ENCODE measurements around the gene NECAP2. TPM values are rescaled to one million over a fixed set of nuclear protein-coding genes. Genes with fewer than 3 reads are reported as not detected.
"Not testable (repeated sequence)": the region's sequence is repeated elsewhere in the genome, so short reads cannot be mapped to it uniquely, and the experiment has no call there.

NECAP2 gene
- total RNA-seq, 3 donors from 2014 or later = 63.5 to 71.6 (median 64.8) TPM

DNA sequence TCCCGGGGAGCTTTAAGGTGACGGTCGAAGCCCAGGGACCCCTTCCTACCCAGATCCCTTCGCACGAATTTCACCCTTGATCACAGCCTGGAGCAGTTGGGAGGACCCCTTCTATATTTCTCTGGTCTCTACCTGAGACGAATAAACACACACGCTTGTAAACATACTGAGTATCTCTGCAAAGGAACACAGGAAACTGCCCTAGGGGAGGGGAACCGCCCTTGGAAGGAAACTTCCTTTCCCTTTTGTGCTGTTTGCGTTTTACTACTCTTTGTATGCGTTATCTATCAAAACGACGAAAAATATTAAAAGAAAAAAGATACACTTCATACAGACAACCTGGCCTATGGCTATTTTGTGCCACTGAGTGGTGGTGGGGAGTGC lies 750 bp downstream of the NECAP2 start:
- ATAC-seq (peak; percentile 13 to 20), DNase-seq (no peak)
- Mint-ChIP-seq H3K4me3 (peak overlapping the region; percentile 93), H3K9me3 (no peaks in the 10 kb centered on the region), H3K36me3 (ENCODE audit: insufficient read depth) (peaks cover 12% of the 10 kb centered on the region), H3K4me1 (ENCODE audit: low read depth) (peaks cover 38% of the 10 kb centered on the region), H3K27me3 (ENCODE audit: low read depth) (no peaks in the 10 kb centered on the region)

DNA sequence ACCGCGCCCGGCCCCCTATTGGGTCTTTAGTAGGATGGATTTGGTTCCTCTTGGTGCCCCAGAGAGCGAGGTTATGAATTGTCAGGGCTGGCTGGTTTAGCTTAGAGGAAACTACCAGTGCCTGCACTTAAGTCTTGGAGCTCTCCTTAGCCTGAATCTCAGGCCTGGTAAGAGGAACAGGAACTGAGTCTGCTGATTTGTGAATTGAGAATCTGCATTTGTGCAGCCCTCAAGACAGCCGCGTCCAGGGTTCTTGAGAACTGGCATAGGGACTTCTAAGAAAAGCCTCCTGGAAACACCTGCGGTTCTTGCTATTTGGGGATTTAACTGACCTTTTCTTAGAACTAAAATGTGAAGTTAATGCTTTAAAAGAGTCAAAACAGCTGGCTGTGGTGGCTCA lies 1.7 kb downstream of the NECAP2 start:
- ATAC-seq (no peak), DNase-seq (no peak)
- peak overlapping the region; percentile 93 for H3K4me3 Mint-ChIP-seq
- H3K9me3 Mint-ChIP-seq = no peaks in the 10 kb centered on the region
- peaks cover 39% of the 10 kb centered on the region for H3K4me1 Mint-ChIP-seq (ENCODE audit: low read depth)
- H3K36me3 Mint-ChIP-seq (ENCODE audit: insufficient read depth) = peaks cover 13% of the 10 kb centered on the region
- H3K27me3 Mint-ChIP-seq (ENCODE audit: low read depth) = no peaks in the 10 kb centered on the region

DNA sequence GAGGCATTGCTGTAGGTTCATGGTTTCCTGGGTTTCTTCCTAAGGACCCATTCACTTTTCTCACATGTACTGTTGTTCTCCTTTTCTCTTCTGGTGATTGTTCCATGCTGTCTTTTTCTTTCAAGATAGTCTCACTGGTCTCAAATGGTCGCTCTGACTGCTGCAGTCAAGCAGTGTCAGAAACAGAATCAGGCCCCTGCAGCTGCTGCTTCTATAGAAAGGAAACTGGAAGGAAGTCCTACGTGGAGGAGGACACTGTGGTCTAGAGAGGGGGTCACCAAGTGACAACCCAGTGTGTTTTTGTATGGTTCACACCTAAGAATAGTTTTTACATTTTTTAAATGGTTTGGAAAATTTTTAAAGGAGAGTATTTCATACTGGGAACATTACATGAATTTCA lies 2.4 kb downstream of the NECAP2 start:
- peak overlapping the region; percentile 54 for H3K4me3 Mint-ChIP-seq
- DNase-seq (no peak), ATAC-seq (no peak)
- H3K9me3 Mint-ChIP-seq = no peaks in the 10 kb centered on the region
- H3K4me1 Mint-ChIP-seq (ENCODE audit: low read depth) = peaks cover 43% of the 10 kb centered on the region
- H3K36me3 Mint-ChIP-seq (ENCODE audit: insufficient read depth) = peaks cover 19% of the 10 kb centered on the region
- no peaks in the 10 kb centered on the region for H3K27me3 Mint-ChIP-seq (ENCODE audit: low read depth)

DNA sequence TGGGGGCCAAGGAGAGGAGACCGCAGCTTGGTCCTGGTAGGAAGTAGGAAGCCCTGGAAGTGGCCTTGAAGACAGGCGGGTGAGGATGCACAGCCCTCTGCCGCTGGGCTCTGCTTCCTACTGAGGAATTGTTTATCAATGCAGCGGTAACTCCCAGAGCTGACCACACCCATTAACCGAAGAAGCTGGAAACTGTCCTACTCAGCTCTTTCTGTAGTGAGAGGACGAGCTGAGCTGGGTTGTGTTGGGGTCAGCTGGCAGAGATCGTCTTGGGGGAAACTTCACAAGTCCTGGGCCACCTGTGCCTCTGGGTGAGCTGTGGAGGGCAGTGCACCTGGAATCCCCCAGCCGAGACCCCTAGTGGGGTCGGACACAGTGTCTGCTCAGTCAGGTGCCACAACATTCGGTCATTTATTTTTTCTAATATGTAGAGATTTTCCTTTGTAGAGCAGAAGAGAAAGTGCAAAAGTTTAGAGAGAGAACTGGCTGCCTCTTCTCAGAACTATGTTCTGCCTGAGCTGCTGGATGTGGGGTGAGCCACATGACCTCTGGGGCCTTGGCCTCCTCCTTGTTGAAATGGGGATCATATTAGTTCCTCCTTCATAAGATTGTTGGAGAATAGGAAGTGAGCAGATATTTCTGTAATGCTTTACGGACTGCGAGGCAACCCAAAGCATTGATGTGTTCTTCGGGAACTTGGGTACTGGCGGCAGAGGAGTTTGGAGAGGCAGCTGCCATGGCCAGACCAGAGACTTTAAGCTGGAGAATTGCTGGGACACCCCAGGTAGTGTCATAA lies 3.6 kb downstream of the NECAP2 start:
- Mint-ChIP-seq H3K4me1 (ENCODE audit: low read depth) (peaks cover 52% of the 10 kb centered on the region), H3K27me3 (ENCODE audit: low read depth) (no peaks in the 10 kb centered on the region), H3K4me3 (no peak overlapping the region), H3K9me3 (no peaks in the 10 kb centered on the region), H3K36me3 (ENCODE audit: insufficient read depth) (peaks cover 29% of the 10 kb centered on the region)
- ATAC-seq (no peak), DNase-seq (no peak)

DNA sequence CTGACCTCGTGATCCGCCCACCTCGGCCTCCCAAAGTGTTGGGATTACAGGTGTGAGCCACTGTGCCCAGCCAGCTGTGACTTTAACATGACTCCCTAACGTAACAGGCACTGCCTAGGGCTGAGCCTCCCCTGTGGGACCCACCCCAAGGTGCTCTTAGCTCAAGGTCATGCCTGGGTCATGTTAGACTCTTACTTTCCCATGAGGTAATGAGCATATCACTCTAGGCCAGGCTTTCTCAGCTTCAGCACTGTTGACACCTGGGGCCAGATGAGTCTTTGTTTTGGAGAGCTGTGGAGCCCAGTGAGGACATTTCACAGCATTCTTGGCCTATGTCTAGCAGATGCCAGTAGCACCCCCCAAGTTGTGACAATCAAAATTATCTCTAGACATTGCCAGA lies 4.5 kb downstream of the NECAP2 start:
- Mint-ChIP-seq H3K4me1 (ENCODE audit: low read depth) (peaks cover 60% of the 10 kb centered on the region), H3K9me3 (no peaks in the 10 kb centered on the region), H3K4me3 (no peak overlapping the region), H3K27me3 (ENCODE audit: low read depth) (no peaks in the 10 kb centered on the region), H3K36me3 (ENCODE audit: insufficient read depth) (peaks cover 37% of the 10 kb centered on the region)
- ATAC-seq (no peak), DNase-seq (no peak)

DNA sequence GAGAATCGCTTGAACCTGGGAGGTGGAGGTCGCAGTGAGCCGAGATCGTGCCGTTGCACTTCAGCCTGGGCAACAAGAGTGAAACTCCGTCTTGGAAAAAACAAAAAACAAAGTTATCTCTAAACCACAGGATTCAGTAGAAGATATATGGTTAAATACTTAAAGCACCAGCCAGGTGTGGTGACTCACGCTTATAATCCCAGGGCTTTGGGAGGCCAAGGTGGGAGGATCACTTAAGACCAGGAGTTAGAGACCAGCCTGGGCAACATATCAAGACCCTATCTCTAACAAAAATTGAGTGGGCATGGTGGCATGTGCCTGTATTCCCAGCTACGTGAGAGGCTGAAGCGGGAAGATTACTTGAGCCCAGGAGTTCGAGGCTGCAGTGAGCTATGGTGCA lies 5.6 kb downstream of the NECAP2 start:
- no peak for DNase-seq
- Mint-ChIP-seq H3K36me3 (ENCODE audit: insufficient read depth) (peaks cover 42% of the 10 kb centered on the region), H3K4me1 (ENCODE audit: low read depth) (peaks cover 59% of the 10 kb centered on the region), H3K4me3 (no peak overlapping the region), H3K9me3 (no peaks in the 10 kb centered on the region), H3K27me3 (ENCODE audit: low read depth) (no peaks in the 10 kb centered on the region)
- no peak for ATAC-seq

DNA sequence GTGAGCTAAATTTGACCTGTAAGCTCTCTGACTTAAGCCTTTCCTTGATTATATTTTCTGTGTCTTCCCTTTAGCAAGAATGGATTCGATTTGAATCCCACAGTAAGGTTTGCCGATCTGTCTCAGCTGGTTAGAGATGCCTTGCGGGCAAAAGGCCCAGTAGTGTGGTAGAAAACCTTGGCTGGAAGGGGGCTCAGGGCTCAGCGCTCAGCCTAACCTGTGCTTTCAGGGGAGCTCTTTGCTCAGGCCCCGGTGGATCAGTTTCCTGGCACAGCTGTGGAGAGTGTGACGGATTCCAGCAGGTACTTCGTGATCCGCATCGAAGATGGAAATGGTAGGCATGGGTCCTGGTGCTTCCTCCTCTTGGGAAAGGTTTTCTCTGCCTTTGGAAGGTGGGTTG lies 7.1 kb downstream of the NECAP2 start:
- no peaks in the 10 kb centered on the region for H3K27me3 Mint-ChIP-seq (ENCODE audit: low read depth)
- H3K4me1 Mint-ChIP-seq (ENCODE audit: low read depth) = peaks cover 49% of the 10 kb centered on the region
- H3K36me3 Mint-ChIP-seq (ENCODE audit: insufficient read depth) = peaks cover 50% of the 10 kb centered on the region
- no peaks in the 10 kb centered on the region for H3K9me3 Mint-ChIP-seq
- H3K4me3 Mint-ChIP-seq = no peak overlapping the region
- no peak for ATAC-seq
- DNase-seq = no peak

DNA sequence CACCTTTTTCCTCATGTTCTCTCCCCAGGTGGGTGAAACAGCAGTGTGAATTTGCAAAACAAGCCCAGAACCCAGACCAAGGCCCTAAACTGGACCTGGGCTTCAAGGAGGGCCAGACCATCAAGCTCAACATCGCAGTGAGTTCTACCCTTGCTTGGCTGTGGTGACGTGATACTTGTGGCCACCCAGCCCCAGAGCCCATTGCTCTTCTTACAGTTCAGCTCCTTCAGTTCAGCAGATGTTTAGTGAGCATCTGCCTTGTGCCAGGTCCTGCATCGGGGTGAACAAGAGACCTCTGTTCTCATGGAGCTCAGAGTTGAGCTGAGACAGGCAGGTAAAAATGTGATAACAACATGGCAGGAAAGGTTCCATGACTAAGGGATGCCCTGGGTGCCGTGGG lies 8.5 kb downstream of the NECAP2 start:
- DNase-seq = no peak
- no peak overlapping the region for H3K4me3 Mint-ChIP-seq
- H3K9me3 Mint-ChIP-seq = no peaks in the 10 kb centered on the region
- peaks cover 35% of the 10 kb centered on the region for H3K4me1 Mint-ChIP-seq (ENCODE audit: low read depth)
- H3K27me3 Mint-ChIP-seq (ENCODE audit: low read depth) = no peaks in the 10 kb centered on the region
- H3K36me3 Mint-ChIP-seq (ENCODE audit: insufficient read depth) = peaks cover 43% of the 10 kb centered on the region
- no peak for ATAC-seq

DNA sequence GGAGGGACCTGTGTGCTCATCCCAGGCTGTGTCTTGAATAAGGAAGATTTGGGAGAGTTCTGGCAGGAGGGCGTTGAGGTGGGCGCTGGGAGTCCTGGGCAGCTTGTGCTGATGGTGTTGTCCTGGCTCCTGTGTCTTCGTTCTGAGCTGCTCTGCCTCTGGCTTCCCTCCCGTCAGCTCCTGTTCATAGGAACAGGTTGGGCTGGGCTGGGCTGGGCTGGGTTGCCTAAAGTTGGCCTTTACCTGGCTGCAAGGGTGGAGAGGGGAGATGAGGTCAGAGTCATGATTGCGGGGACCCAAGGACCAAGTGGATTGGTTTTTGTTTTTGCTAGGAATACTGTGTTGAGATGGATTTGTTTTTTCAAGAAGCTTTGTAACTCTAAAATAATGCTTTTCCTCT lies 9.1 kb downstream of the NECAP2 start:
- H3K36me3 Mint-ChIP-seq (ENCODE audit: insufficient read depth) = peaks cover 38% of the 10 kb centered on the region
- H3K9me3 Mint-ChIP-seq = no peaks in the 10 kb centered on the region
- H3K27me3 Mint-ChIP-seq (ENCODE audit: low read depth) = no peaks in the 10 kb centered on the region
- H3K4me3 Mint-ChIP-seq = no peak overlapping the region
- DNase-seq (no peak), ATAC-seq (no peak)
- H3K4me1 Mint-ChIP-seq (ENCODE audit: low read depth) = peaks cover 31% of the 10 kb centered on the region

DNA sequence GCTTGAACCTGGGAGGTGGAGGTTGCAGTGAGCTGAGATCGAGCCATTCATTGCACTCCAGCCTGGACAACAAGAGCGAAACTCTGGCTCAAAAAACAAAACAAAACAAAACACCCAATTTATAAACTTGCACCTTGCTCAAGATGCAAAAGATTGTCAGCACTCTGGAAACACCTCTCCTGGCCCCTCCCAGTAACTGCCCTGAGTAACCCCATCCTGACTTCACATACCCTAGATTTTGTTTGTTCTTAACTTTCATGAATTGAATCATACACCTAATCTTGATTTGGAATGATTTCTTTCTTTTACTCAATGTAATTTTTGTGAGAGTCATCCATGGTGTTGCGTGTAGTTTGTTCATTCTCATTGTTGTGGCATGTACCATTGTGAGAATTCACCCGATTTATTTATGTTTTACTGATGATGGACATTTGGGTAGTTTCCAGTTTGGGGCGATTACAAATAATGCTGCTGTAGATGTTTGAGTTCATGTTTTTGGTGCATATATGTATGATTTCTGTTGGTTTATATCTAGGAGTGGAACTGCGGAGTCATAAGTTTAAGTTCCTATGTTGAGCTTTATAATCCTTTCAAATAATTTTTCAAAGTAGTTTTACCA lies 10.4 kb downstream of the NECAP2 start:
- H3K36me3 Mint-ChIP-seq (ENCODE audit: insufficient read depth) = peaks cover 48% of the 10 kb centered on the region
- ATAC-seq = peak in 1 of 2 donors; percentile 18
- DNase-seq = no peak
- H3K9me3 Mint-ChIP-seq = no peaks in the 10 kb centered on the region
- no peaks in the 10 kb centered on the region for H3K27me3 Mint-ChIP-seq (ENCODE audit: low read depth)
- H3K4me1 Mint-ChIP-seq (ENCODE audit: low read depth) = peaks cover 31% of the 10 kb centered on the region
- H3K4me3 Mint-ChIP-seq = no peak overlapping the region

DNA sequence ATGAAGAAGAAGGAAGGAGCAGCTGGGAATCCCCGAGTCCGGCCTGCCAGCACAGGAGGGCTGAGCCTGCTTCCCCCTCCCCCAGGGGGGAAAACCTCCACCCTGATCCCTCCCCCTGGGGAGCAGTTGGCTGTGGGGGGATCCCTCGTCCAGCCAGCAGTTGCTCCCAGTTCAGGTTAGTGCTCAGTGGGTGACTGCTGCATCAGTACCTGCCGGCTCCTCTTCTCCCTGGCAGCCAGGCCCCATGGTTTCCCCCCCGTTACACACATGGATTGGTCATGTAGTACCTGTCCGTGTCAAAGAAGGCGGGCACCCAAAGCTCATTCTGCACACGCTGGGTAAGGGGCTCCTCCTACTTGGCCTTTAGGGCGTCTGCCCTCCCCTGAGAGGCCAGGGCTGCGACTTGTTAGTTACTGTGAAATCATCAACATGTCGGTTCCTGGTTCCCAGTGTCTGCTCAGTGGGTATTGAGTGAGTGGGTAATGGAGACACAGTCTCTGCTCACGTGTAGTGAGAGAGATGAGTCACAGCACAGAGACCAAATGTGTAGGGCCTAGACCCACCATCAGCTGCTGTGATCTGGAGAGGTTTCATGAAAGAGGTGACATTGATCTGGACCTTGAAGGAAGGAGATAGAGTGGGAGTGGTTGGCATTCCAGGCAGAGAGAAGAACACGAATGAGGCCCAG lies 11.5 kb downstream of the NECAP2 start:
- H3K9me3 Mint-ChIP-seq = no peaks in the 10 kb centered on the region
- peaks cover 51% of the 10 kb centered on the region for H3K36me3 Mint-ChIP-seq (ENCODE audit: insufficient read depth)

DNA sequence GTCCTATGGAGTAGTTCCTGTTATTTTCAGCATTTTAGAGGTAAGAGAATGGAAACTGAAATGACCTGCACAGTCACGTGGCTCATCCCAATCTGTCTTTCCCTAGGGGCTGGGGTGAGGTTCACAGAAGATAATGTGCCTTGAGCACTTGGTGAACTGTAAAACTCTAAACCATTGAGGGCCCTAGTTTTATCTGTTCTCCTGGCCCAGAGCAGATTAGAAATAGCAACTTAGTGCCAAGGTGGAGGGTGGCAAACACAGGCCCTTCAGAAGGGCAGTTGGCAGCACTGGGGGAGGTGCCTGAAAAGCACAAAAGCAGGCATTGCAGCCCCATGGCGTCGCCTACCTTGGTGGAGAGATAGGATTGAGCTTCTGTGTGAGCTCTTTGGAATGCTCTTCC lies 14.4 kb downstream of the NECAP2 start:
- peaks cover 10% of the 10 kb centered on the region for H3K4me1 Mint-ChIP-seq (ENCODE audit: low read depth)
- not testable (repeated sequence) for H3K27me3 Mint-ChIP-seq (ENCODE audit: low read depth); H3K9me3 Mint-ChIP-seq; H3K4me3 Mint-ChIP-seq; DNase-seq; ATAC-seq
- H3K36me3 Mint-ChIP-seq (ENCODE audit: insufficient read depth) = peaks cover 39% of the 10 kb centered on the region

More for the DNA sequence above, 11.5 kb downstream of the NECAP2 start:
- DNase-seq = no peak
- peak in 1 of 2 donors; percentile 25 for ATAC-seq
- H3K27me3 Mint-ChIP-seq (ENCODE audit: low read depth) = no peaks in the 10 kb centered on the region
- H3K4me1 Mint-ChIP-seq (ENCODE audit: low read depth) = peaks cover 31% of the 10 kb centered on the region
- no peak overlapping the region for H3K4me3 Mint-ChIP-seq

DNA sequence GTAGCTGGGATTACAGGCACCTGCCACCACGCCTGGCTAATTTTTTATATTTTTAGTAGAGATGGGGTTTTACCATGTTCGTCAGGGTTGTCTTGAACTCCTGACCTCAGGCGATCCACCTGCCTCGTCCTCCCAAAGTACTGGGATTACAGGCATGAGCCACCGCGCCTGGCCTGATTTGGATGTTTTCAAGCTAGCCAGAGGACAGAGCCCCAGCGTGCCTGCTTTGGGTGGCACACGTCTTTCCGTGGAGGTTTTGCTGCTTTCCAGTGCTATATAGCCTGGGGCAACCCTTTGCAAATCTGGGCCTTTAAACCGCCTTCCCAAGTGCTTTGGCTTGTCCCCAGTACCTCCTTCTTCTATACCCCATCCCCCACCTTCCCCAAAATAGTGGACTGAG lies 15.6 kb downstream of the NECAP2 start:
- H3K36me3 Mint-ChIP-seq (ENCODE audit: insufficient read depth) = peaks cover 42% of the 10 kb centered on the region
- not testable (repeated sequence) for H3K9me3 Mint-ChIP-seq; H3K4me3 Mint-ChIP-seq; DNase-seq; ATAC-seq; H3K27me3 Mint-ChIP-seq (ENCODE audit: low read depth); H3K4me1 Mint-ChIP-seq (ENCODE audit: low read depth)

DNA sequence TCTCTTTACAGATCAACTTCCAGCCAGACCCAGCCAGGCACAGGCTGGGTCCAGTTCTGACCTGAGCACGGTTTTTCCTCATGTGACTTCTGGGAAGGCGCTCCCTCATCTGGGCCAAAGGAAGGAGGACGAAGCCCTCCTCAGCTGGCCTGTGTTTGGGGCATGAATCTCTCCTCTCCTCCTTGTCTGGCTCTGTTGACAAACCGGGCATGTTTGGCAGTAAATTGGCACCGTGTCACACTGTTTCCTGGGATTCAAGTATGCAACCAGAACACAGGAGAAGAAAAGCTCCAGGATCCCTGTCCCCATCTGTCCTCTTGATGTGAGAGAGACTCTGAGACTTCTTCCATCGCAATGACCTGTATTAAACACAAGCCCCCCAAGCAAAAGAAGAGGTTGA lies 18.3 kb downstream of the NECAP2 start:
- Mint-ChIP-seq H3K27me3 (ENCODE audit: low read depth) (no peaks in the 10 kb centered on the region), H3K4me3 (no peak overlapping the region), H3K4me1 (ENCODE audit: low read depth) (no peaks in the 10 kb centered on the region), H3K36me3 (ENCODE audit: insufficient read depth) (peaks cover 38% of the 10 kb centered on the region), H3K9me3 (no peaks in the 10 kb centered on the region)
- DNase-seq (no peak), ATAC-seq (no peak)

All from activated T-cell treated with anti-CD3 and anti-CD28 coated beads, Interleukin-2, amount 50 U/mL, for 4 hours (primary cell).